Gastroesophageal sphincter (tissue), 4 donors: ENCODE measurements around the gene DYNLT2. TPM values are rescaled to one million over a fixed set of nuclear protein-coding genes. Genes with fewer than 3 reads are reported as not detected.

Experiments
- ATAC-seq: fragments of 150-250 bp; one replicate; pipeline ENCODE4 v1.9.1; 2016; ENCODE audit warnings: mild to moderate bottlenecking, moderate library complexity
- H3K27ac ChIP-seq, 4 donors: fragments of 200-600 bp; sonication (generic) in 3 of 4; 1 replicate in 3 of 4; 2 replicates in 1 of 4; pipeline ENCODE4 v1.5.1; 2016 to 2019
- H3K27me3 ChIP-seq: fragments of 200-600 bp; sonication (generic); one replicate; pipeline ENCODE4 v1.5.1; 2019
- H3K36me3 ChIP-seq, 2 donors: fragments of 200-600 bp; sonication (generic); one replicate each; pipeline ENCODE4 v1.5.1; 2019; ENCODE audit warnings: control low read depth in 1 of 2
- H3K4me1 ChIP-seq, 3 donors: fragments of 200-600 bp; sonication (generic); 1 replicate in 2 of 3; 2 replicates in 1 of 3; pipeline ENCODE4 v1.5.1; 2016 to 2019; ENCODE audit warnings: control low read depth in 2 of 3
- H3K4me3 ChIP-seq, 2 donors: fragments of 200-600 bp; sonication (generic); one replicate each; pipeline ENCODE4 v1.5.1; 2019; ENCODE audit warnings: mild to moderate bottlenecking in 1 of 2, moderate library complexity in 1 of 2
- H3K9me3 ChIP-seq, 3 donors: fragments of 200-600 bp; sonication (generic); one replicate each; pipeline ENCODE4 v1.5.1; 2017 to 2019; ENCODE audit warnings: control low read depth in 2 of 3
- EP300 ChIP-seq: sonication (generic); formaldehyde crosslinking; IDR thresholded peaks from one replicate; pipeline ENCODE4 v1.6.1; 2017; ENCODE audit warnings: antibody characterized with exemption, mild to moderate bottlenecking
- POLR2A ChIP-seq, 2 donors: fragments of 450-650 bp; IDR thresholded peaks; one replicate each; pipeline ENCODE4 v1.6.1; 2017; ENCODE audit warnings: antibody characterized with exemption in 2 of 2, mild to moderate bottlenecking in 2 of 2, moderate library complexity in 1 of 2
- POLR2AphosphoS5 ChIP-seq: sonication (generic); formaldehyde crosslinking; IDR thresholded peaks from one replicate; pipeline ENCODE4 v1.6.1; 2017; ENCODE audit warnings: antibody characterized with exemption
- WGBS, 2 donors: methylation state at CpG; one replicate each; pipeline ENCODE4 v1.1.5; 2018; ENCODE audit warnings: low coverage in 1 of 2; 5-methylcytosine and 5-hydroxymethylcytosine counted together
- total RNA-seq, 4 donors: library from RNA; depleted of rRNA; stranded (reverse); fragments of >200 nt; gene quantifications; one replicate each; pipeline ENCODE4 v1.1.0, GENCODE V29; 2016
- TF ChIP-seq, protein P1 (sequence below), 4 experiments: fragments of 200-600 bp in 2 of 4; fragments of 450-650 bp in 2 of 4; sonication (generic) in 1 of 4; IDR thresholded peaks; one replicate each; pipeline ENCODE4 v1.5.1; 2017 to 2019; ENCODE audit warnings: antibody characterized with exemption in 4 of 4, mild to moderate bottlenecking in 2 of 4, moderate library complexity in 2 of 4

DYNLT2 gene
- total RNA-seq, 4 donors from 2014 or later, result 0.74 to 3.1 (median 1.4) TPM

DNA sequence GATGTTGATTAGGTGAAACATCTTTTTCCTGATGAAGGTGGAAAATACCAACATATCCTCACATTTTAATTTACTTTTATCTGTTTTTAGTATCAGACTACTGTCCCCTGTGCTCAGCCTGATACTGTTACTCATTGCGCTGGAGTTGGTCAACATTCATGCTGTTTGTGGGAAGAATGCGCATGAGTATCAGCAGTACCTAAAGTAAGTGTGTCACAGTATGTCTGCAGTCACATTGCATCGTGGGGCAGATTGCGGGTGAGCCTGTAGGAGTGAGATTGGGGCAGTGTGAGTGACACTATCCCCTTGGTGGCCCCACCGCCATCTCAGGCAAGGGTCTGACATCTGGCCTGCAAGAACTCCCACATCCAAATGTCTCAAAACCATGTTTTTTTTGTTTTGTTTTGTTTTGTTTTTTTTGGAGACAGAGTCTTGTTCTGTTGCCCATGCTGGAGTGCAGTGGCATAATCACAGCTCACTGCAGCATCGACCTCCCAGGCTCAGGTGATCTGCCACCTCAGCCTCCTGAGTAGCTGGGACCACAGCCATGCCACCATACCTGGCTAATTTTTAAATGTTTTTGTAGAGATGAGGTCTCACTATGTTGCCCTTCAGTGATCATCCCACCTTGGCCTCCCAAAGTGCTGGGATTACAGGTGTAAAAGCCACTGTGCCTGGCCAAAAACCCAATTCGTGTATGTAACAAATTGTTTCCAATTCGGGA, 27.9 kb upstream of the DYNLT2 start:
- Histone ChIP-seq H3K9me3 (no peaks in the 10 kb centered on the region), H3K4me3 (no peak overlapping the region), H3K36me3 (peaks cover 0 to 88% of the 10 kb centered on the region in 2 donors), H3K27ac (no peak overlapping the region), H3K27me3 (no peaks in the 10 kb centered on the region), H3K4me1 (no peaks in the 10 kb centered on the region)
- TF ChIP-seq POLR2AphosphoS5 (no peak), POLR2A (IDR thresholded peaks at IDR 0.05) (no peak), EP300 (no peak)
- TF ChIP-seq, protein P1, sequence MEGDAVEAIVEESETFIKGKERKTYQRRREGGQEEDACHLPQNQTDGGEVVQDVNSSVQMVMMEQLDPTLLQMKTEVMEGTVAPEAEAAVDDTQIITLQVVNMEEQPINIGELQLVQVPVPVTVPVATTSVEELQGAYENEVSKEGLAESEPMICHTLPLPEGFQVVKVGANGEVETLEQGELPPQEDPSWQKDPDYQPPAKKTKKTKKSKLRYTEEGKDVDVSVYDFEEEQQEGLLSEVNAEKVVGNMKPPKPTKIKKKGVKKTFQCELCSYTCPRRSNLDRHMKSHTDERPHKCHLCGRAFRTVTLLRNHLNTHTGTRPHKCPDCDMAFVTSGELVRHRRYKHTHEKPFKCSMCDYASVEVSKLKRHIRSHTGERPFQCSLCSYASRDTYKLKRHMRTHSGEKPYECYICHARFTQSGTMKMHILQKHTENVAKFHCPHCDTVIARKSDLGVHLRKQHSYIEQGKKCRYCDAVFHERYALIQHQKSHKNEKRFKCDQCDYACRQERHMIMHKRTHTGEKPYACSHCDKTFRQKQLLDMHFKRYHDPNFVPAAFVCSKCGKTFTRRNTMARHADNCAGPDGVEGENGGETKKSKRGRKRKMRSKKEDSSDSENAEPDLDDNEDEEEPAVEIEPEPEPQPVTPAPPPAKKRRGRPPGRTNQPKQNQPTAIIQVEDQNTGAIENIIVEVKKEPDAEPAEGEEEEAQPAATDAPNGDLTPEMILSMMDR (IDR thresholded peaks at IDR 0.05), result no peak
- ATAC-seq, result no peak
- 76% methylated on average over 7 to 8 of the region's 8 CpGs for WGBS, 2 donors

DNA sequence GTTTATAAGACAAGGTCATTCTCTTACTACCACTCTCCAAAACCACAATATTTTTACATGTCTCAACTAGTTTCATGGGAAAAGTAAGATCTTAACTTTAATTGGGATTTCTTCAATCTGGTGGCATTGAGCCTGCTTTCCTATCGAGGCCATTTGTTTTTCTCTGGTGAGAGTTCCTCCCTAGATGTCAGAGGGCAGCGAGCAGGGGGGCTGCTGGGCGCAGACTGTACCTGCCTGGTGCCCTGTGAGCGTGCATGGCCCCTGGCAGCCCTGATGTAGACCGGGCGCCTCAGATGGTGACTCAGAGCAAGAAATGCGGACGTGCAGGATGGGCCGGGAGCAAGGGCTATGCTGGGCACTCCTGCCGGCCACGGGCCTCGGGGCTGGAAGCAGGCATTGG, 27.3 kb upstream of the DYNLT2 start:
- ATAC-seq, result no peak
- 67 to 94% methylated on average over 1 to 3 of the region's 12 CpGs for WGBS, 2 donors
- no peaks in the 10 kb centered on the region for H3K27me3 ChIP-seq
- H3K4me3 ChIP-seq, result no peak overlapping the region
- no peaks in the 10 kb centered on the region for H3K4me1 ChIP-seq
- no peaks in the 10 kb centered on the region for H3K9me3 ChIP-seq
- peaks cover 0 to 88% of the 10 kb centered on the region in 2 donors for H3K36me3 ChIP-seq
- H3K27ac ChIP-seq, result no peak overlapping the region
- no peak for TF ChIP-seq POLR2AphosphoS5
- TF ChIP-seq, protein P1 (IDR thresholded peaks at IDR 0.05), result no peak
- TF ChIP-seq POLR2A (IDR thresholded peaks at IDR 0.05), result no peak
- no peak for TF ChIP-seq EP300

DNA sequence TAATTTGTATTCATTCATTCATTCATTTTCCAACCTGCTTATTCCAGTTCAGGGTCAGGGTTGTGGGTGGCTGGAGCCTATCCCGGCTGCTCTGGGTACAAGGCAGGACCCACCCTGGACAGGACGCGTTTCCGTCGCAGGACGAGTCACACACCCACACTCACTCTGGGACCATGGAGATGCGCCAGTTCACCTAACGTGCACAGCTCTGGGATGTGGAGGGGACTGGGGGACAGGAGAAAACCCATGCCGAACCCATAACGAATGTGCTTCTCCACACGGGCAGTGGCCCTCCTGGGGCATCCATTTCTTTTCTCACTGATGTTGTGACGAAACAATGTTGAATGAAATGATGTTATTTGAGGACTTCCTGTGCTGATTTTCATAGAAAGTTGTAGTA, 26.5 kb upstream of the DYNLT2 start:
- H3K36me3 ChIP-seq, result peaks cover 0 to 88% of the 10 kb centered on the region in 2 donors
- no peak for TF ChIP-seq POLR2A (IDR thresholded peaks at IDR 0.05)
- TF ChIP-seq, protein P1 (IDR thresholded peaks at IDR 0.05), result no peak
- TF ChIP-seq POLR2AphosphoS5, result no peak
- no peak for TF ChIP-seq EP300
- H3K27ac ChIP-seq, result no peak overlapping the region
- no peak overlapping the region for H3K4me3 ChIP-seq
- H3K9me3 ChIP-seq, result no peaks in the 10 kb centered on the region
- no peaks in the 10 kb centered on the region for H3K4me1 ChIP-seq
- WGBS, 2 donors, result 86 to 94% methylated on average over 4 to 7 of the region's 12 CpGs
- no peak for ATAC-seq
- H3K27me3 ChIP-seq, result no peaks in the 10 kb centered on the region

DNA sequence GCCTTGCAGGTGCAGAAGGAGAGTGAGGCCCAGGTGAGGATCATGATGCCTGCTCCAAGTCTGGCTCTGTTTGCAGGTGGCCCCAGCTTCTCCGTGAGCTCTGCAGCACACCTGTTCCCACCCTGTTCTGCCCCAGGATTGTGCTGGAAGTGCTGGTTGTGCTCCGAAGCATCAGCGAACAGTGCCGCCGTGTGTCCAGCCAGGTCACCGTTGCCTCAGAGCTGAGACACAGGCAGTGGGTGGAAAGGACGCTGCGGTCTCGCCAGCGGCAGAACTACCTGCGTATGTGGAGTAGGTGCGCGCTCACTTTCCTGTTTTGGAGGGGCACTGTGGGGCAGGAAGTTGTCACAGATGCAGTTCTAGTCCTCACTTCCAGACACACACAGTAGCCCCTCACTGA, 25.0 kb upstream of the DYNLT2 start:
- no peaks in the 10 kb centered on the region for H3K27me3 ChIP-seq
- no CpG with 5 or more reads among the region's 13 CpGs for WGBS, 2 donors
- no peaks in the 10 kb centered on the region for H3K9me3 ChIP-seq
- H3K4me3 ChIP-seq, result no peak overlapping the region
- H3K36me3 ChIP-seq, result peaks cover 0 to 93% of the 10 kb centered on the region in 2 donors
- no peak overlapping the region for H3K27ac ChIP-seq
- H3K4me1 ChIP-seq, result no peaks in the 10 kb centered on the region
- no peak for ATAC-seq
- TF ChIP-seq POLR2A (IDR thresholded peaks at IDR 0.05), result no peak
- no peak for TF ChIP-seq EP300
- TF ChIP-seq, protein P1 (IDR thresholded peaks at IDR 0.05), result no peak
- no peak for TF ChIP-seq POLR2AphosphoS5

DNA sequence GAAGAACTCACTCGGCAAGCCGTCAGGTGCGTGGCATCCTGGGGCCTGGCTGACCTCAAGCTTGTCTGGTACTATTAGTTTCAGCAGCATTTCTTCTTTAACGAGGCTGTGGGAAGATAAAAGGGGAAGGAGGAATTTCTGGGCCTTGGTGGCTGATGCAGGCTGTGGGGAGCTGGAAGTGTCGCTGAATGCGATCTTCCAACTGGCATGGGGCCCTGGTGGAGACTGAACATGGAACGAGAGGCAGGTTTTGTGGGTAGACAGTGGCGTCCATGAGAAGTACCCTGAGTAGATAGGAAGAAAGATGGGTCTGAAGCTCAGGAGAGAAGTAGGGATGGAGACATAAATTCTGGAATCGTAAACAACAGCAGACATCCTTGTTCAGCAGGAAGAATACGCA, 23.9 kb upstream of the DYNLT2 start:
- Histone ChIP-seq H3K4me3 (no peak overlapping the region), H3K9me3 (no peaks in the 10 kb centered on the region), H3K27me3 (no peaks in the 10 kb centered on the region), H3K4me1 (no peaks in the 10 kb centered on the region), H3K27ac (no peak overlapping the region), H3K36me3 (peaks cover 0 to 94% of the 10 kb centered on the region in 2 donors)
- ATAC-seq, result no peak
- 87 to 88% methylated on average over 5 to 10 of the region's 10 CpGs for WGBS, 2 donors
- TF ChIP-seq, protein P1 (IDR thresholded peaks at IDR 0.05), result no peak
- TF ChIP-seq POLR2A (IDR thresholded peaks at IDR 0.05), result no peak
- no peak for TF ChIP-seq POLR2AphosphoS5
- no peak for TF ChIP-seq EP300
